ENCODE measurements around the gene BLMH.
"Not testable (repeated sequence)": the region's sequence is repeated elsewhere in the genome, so short reads cannot be mapped to it uniquely, and the experiment has no call there.

Gene BLMH

DNA sequence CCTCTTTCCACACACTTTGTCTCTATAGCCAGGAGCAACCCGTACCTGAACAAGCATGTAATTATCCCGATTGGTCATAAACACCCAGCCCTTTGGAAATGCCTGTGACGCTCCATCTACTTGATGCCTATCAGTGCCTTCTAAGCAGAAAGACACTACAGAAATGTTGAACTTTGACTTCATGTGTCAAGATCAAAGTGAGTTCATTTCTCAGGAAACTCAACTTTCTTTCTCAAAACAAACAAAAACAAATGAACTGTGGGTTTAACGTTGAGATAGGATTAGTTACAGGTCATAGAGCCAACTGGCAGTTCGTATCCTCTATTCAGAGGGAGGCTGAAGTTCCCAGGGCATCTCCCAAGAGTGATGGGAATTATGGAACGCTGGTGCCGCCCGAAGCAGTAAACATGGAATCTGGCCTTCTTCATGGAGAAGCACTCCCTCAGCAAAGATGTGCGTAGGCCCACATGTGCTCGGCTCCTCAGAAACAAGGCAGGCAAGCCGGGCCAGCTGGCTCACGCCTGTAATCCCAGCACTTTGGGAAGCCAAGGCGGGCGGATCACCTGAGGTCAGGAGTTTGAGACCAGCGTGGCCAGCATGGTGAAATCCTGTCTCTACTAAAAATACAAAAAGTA lies 65.7 kb downstream of the BLMH start:
- no peak for DNase-seq

DNA sequence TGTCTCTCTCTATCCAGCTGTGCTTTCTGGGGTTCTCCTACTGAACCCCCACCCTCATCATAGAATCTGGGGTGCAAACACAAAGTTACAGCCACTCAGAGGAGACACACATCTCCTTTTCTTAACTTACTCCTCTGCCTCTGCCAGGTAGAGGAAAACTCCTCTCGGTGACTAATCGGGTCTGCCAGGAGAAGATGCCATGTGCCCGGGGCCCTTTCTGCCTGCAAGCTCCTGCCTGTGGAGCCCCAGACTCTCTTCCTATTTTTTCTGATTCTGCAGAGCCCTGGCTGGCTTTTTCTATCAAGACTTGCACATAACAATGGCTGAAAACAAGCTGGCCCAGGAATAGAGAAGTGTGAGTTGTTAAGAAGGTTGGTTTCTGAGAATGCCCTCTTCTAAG lies 66.6 kb downstream of the BLMH start:
- DNase-seq, result no peak

DNA sequence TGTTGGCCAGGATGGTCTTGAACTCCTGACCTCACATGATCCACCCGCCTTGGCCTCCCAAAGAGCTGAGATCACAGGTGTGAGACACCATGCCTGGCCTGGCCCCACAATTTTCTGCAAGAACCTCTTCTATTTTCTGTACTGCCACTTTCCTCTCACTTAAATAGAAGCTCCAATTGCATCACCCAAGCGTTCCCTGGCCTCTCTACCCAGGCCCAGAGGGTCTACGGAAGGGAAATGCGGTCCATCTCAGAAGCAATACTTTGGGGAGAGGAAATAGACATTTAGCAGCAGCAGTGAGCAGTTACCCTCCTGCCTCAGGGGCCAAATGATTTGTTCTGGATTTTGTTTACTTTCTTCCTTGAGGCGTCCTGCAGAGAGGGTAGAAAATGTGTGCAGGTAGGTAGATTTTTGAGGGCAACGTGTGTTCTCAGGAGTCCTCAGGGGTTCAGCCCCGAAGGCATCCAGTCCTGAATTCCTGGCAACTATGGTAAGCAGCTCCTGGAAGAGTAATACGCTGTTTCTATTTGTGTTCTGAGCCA lies 67.3 kb downstream of the BLMH start:
- no peak for DNase-seq

DNA sequence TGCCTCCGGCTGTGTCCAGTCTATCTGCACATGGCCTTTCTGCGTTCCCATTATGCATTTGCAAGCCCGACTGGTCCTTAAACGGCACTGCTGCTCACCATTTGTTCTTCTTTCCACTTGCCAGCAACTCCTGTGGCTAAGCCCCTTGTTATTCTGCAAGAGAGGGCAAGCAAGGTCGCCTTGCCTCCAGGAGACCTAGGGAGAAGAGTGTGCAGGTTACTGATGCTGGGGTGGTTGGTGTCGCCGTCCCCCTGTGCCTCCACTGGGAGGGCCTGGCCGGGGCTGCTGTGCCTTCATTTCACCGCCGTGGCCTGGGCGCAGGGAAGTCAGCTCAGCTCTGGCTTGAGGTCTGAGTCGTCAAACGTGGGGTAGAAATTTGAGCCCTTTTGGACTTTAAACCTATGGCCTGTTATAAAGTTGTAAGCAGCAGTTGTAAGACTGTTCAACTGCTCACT lies 69.0 kb downstream of the BLMH start:
- no peak for DNase-seq

DNA sequence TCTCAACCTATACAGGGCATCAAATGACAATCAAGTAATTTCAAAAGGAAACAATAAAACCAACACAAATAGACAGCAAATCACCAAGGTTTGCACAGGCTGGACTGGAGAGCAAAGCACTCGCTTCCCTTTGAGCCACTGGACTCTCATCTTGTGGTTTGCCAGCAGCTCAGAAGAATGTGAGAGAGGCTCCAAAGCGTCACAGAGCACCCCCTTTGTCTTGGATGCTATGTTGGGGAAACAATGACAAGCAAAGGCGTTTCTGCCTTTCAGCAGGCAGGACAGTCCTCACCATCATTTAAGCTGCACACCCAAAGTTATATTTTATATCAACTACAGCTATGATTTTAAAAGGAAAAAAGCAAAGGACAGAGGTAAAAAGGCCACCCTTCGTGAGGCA lies 69.5 kb downstream of the BLMH start:
- DNase-seq, result no peak

DNA sequence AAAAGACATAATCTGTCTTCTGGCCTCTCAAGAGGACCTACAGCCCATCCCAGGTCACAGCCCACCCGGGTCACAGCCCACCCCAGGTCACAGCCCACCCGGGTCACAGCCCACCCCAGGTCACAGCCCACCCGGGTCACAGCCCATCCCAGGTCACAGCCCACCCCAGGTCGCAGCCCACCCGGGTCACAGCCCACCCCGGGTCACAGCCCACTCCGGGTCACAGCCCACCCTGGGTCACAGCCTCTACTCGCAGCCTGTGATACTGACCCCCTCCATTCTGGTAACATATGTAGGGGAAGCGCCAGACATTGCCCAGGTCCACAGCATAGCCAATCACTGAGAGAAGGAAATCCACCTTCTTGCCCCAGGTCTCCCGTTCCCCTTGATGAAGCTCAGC lies 70.4 kb downstream of the BLMH start:
- no peak for DNase-seq

DNA sequence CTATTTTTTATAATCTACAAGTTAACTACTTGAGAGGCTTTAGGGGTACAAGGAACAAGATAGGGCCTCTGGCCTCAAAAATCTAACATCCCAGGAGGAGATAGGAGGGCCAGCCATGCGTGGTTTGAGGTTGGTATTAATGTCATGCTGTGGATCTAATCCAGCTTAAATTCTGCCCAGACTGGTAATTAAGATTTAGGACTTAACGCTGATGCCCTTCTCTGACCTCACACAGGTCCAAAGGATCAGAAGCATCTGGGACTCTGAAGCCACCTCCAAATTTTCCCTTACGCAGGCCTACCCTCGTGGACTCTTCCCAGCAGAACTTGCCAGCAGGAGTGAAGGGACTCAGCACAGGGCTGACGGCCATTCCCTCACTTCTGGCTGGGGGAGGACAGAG lies 71.3 kb downstream of the BLMH start:
- DNase-seq, result no peak

DNA sequence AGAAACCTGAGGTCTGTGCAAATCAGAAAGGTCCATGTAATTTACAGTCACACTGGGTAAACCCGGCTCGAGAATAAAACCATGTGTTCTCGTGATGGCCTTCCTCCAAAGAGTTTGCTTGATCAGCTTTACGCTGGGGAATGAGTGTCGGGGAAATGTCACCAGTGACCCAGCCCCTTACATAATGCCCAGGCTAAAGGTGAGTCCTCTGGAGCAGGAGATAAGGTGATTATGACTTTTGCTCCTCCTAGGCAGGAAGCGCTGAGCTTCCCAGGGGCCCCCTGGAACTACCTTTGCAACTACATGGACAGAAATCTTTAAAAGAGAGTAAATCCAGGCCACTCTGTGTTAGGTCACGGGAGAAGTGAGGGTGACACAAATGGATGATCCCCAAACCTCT lies 71.9 kb downstream of the BLMH start:
- DNase-seq, result no peak

DNA sequence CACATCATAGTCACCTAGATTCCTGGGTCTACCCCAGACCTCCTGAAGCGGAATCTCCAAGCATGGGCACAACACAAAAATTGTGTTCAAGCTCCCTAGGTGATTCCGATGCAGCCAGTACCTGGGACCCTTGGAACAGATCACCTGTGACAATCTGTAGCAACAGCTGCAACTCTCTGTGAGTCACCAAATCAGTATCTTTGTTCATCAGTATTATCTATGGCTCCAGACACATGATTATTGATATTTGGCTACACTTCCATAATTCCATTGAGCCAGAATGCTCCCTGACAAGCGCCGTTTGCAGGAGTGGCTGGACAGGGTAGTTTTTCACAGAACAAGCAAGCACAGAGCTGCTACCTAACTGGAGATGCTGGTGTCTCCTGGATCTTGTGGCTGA lies 72.4 kb downstream of the BLMH start:
- no peak for DNase-seq

DNA sequence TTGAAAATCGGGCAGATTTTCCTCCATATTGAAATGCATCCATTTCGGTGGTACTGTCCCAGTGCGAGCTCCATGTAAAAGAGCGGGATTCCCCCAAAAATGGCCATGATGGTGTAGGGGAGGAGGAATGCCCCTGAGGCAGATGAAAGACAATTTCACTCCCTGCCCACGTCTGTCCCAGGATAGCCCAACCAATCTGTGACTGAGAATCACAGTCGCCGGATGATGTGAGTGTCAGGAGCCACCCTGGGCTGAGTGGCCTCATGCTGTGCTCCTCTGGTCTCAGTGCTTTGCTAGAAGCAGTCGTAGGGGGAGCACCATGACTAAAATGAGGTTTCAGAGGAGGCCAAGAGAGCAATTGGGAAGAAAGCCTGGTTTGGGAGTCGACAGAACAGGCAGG lies 72.9 kb downstream of the BLMH start:
- no peak for DNase-seq

DNA sequence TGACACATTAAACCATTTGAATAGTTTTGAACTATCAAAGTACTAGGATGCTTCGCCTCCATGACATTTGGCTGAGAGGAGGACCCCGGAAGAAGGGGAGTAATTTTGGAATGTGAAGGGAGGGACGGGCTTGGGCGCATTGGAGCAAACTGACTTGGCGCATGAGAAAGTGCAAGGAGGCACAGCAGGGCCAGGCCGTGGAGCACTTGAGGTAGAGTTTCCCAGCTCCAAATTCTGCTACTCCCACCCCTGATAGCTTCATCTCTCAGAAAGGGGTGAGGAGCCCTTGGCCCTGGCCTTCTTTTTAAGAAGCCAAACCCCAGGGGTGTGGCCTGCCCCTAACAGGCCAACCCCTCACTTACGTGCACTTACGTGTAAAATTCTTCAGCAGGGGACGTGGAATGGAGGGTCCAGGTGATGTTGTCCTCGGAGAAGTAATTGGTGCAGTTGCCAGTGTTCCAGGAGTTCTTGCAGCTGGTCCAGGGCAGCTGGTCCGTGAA lies 73.9 kb downstream of the BLMH start:
- no peak for DNase-seq

DNA sequence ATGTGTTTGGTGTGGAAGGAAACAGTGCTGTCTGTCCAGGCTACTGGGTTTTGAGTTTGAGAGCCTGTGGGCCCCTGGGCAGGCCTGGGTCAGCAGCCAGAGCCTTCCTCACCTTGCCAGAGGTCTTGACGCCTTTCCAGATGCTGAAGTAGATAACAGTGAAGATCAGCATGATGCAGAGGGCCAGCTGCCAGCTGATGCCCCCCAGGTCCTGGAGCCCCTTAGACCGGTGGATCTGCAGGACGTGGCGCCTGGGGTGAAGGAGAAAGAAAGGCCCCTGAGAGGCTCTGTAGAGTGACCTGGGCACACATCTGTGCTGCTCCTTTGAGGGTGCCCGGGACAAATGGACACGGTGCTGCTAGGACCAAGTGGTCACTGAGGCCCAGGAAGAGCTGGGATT lies 74.7 kb downstream of the BLMH start:
- DNase-seq, result no peak

DNA sequence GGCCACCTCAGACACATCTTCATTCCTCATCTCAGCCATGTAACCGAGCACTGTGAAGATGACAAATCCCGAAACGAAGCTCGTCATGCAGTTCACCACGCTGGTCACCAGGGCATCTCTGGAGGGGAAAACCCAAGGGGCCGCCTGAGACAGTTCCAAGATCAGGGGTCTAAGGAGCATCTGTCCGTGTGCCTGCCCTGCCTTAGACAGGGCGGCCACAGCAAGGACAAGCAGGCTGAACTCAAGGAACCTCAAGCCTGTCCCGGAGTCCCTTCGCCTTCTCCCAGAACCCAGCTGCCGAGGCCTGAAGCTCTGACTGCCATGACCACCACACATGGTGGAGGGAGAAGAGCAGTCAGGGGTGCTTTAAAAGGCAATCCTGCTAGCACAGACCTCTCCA lies 79.0 kb downstream of the BLMH start:
- DNase-seq, result no peak

DNA sequence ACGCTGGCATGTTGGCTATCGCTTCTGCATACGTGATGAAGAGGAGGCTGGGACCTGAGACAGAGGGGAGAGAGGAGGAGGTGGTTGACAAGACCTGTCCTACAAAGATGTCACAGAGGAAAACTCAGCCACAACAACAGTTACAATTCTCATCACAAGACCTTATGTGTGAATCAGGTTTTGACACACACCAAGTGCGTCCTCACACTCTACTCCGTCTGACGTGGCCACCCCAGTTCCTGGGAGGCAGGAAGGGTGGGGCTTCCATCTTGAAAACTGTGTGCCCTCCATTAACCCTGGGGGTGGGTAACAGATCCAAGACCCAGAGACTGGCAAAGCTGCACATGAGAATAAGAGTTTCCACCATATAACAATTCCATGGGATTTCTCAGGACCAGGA lies 80.4 kb downstream of the BLMH start:
- DNase-seq, result no peak

DNA sequence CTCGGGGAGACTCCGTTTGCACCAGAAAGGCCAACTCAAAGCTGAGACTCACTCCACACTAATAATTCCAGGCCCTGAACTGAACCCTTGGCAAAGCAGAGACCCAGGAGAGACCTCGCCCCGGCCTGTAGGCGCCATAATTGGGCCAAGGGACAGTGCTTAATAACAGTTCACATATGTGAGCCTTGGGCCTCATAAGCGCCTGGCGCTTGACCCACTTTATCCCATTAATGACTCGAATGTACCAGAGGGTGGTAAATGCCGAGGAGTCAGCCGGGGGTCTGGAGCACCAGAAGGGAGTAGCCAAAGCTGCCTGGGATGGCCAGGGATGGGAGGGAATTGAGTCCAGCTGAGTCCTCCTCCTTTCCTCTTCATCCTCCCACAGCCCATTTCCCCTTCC lies 80.8 kb downstream of the BLMH start:
- no peak for DNase-seq

DNA sequence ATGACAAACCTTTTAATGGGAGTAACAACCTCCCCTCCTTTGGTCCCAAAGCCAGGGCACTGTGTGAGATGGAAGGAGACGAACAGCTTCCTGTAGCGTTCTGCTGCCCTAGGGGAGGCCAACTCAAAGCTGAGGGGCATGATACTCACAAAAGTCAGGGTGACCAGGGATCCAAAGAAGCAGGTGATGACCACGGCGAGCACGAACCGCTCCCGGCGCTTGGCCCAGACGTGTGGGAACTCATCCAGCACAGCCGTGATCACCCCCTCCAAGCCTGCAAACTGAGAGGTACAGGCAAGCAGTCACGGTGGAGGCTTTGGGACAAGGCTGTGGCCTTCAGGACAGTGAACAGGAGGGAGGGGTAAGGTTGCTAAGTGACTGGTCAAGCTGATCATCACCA lies 81.4 kb downstream of the BLMH start:
- no peak for DNase-seq

DNA sequence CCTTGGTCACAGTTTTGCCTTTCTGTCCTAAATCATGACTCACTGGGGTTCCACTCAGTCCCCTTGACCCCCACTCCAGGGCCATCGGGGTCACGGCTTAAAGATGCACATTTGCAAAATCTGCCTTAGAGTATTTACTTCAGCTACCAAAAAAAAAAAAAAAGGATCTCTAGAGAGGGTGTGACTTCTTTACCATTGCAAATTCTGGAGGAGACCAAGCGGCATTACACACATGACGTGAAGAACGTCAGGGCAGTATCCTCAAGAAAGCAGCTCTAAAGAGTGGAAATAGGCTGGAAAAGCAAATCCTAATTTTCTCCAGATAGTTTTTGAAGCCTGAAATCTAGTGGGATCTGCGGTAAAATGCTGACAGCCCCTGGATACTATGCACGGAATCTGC lies 81.8 kb downstream of the BLMH start:
- no peak for DNase-seq

DNA sequence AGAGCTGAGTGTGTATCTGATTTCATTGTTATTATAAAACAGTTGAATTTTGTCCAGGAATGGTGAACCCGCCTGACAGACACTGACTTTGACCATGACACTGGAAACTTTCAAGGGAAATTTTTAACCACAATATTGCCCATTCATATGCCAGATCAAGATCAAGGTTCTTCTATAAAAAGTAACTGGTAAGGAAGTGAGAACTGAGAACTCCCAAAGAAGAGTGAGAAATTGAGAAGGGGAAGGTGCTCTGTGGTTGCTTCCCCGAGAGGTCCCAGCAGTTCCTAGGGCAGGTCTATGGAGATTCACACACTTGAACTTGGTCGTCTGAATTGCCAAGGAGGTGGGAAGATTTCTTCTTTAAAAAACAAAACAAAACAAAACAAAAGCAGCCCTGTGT lies 83.5 kb downstream of the BLMH start:
- DNase-seq, result no peak

DNA sequence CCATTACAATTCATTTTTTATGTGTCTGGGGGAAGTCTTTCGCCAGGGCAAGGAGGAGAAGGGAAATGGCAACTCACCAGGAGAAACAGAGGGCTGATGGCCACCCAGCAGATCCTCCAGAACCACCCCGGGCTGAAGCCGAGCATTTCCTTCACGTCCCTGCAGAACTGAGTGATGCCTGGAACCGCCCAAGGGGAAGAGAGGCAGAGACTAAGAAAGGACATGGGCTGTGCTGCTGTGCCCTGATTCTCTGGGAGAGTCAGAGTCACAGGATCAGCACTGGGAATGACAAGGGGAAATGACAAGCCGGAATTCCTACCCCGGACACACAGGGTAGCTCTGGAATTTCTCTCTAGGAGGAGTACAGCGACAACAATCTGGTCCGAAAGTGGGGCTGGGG lies 84.1 kb downstream of the BLMH start:
- no peak for DNase-seq

DNA sequence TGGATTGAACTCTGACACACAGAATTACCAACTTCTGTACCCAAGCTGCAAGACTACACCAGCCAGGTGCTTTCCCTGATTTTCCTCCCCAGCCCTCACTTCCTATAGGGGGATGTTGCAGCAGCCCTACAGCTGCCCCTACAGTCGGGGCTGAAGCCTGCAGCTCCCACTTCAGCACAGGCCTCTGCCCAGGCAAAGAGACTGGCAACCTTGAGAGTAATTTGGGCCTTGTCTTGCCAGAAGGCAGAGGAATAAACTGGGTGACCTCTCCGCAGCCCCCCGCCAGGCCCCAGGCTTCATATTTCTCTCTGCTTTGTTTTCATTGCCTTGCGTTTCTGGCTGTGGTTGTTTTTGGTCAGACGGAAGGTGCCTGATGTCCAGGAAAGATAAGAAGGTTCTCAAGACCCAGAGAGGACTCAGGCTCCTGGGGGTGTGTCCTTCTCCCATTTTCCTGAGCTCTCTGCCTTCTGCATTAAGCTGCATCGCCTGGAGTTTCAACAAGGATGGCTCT lies 88.2 kb downstream of the BLMH start:
- no peak for DNase-seq

DNA sequence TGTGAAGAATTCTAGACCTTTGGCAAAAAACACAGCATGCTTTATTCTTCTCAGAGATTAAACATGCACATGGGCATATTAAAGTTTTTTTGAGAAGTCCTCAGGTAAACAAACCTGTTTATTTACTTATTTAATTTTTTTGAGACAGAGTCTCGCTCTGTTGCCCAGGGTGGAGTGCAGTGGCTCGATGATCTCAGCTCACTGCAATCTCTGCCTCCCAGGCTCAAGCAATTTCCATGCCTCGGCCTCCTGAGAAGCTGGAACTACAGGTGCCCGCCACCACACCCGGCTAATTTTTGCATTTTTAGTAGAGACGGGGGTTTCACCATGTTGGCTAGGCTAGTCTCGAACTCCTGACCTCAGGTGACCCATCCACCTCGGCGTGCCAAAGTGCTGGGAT lies 91.1 kb downstream of the BLMH start:
- DNase-seq, result not testable (repeated sequence)

DNA sequence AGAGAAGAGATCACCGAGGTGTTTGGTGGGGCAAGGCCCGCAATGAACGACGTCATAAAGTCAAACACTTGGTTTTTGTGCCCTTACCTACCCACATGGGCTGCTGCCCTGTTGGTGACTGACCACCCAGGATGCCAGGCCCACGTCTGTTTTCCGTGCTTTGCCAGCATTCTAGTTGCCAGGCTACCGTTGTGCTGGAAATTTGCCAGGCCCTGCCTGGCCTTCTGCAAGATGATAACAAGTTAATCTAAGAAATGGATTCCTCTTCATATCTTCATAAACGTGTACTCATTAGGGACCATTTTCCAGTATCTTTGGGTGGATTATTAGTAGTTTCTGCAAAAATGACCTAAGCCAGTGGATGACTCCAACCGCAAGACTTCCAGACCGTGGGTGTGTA lies 91.6 kb downstream of the BLMH start:
- DNase-seq, result no peak

DNA sequence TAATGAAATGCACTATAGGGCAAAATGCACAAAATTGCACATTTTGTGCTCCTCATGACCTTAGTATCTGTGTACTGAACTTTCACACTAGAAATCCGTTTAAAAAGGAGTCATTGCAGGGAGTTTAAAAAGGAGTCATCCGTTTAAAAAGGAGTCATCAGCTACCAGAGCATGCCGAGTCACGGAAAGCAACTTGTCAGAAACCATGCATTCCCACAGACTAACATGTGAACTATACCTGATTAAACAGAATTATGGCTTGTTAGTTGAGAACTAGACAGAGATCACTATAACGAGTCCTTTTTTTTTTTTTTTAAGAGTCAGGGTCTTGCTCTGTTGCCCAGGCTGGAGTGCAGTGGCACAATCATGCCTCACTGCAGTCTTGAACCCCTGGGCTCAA lies 92.1 kb downstream of the BLMH start:
- DNase-seq, result no peak

Measured in DMS153 (cell line).